T follicular helper cell (primary cell): ENCODE data around the gene TASP1.

Experiments
- DNase-seq: peaks from one replicate; pipeline ENCODE4 v3.0.0-alpha.2; 2020; ENCODE audit warnings: low read depth

TASP1 gene

GRCh38 chr20:13441388-13441787 is 197.3 kb downstream of the TASP1 start:
- no peak for DNase-seq

GRCh38 chr20:13436530-13436929 is 202.2 kb downstream of the TASP1 start:
- DNase-seq: no peak

GRCh38 chr20:13432126-13432525 is 206.6 kb downstream of the TASP1 start:
- no peak for DNase-seq

GRCh38 chr20:13430346-13431002 is 208.3 kb downstream of the TASP1 start:
- no peak for DNase-seq

- no peak for DNase-seq
Measured at GRCh38 chr20:13428684-13429083, 210.0 kb downstream of the TASP1 start.

GRCh38 chr20:13426870-13427269 is 211.9 kb downstream of the TASP1 start:
- DNase-seq: no peak

- no peak for DNase-seq
Measured at GRCh38 chr20:13425381-13426135, 213.2 kb downstream of the TASP1 start.

GRCh38 chr20:13424174-13424833 is 214.4 kb downstream of the TASP1 start:
- no peak for DNase-seq

GRCh38 chr20:13423472-13424173 is 215.1 kb downstream of the TASP1 start:
- DNase-seq: no peak

GRCh38 chr20:13422637-13423036 is 216.1 kb downstream of the TASP1 start:
- DNase-seq: no peak

- no peak for DNase-seq
Measured at GRCh38 chr20:13420625-13421024, 218.1 kb downstream of the TASP1 start.

GRCh38 chr20:13419477-13419876 is 219.3 kb downstream of the TASP1 start:
- no peak for DNase-seq

GRCh38 chr20:13418263-13419229 is 220.2 kb downstream of the TASP1 start:
- DNase-seq: no peak

GRCh38 chr20:13416531-13416930 is 222.2 kb downstream of the TASP1 start:
- DNase-seq: no peak

GRCh38 chr20:13412806-13413445 is 225.8 kb downstream of the TASP1 start:
- DNase-seq: no peak

- no peak for DNase-seq
Measured at GRCh38 chr20:13404293-13404692, 234.4 kb downstream of the TASP1 start.

- DNase-seq: no peak
Measured at GRCh38 chr20:13403453-13403852, 235.3 kb downstream of the TASP1 start.

GRCh38 chr20:13402986-13403385 is 235.7 kb downstream of the TASP1 start:
- no peak for DNase-seq

- no peak for DNase-seq
Measured at GRCh38 chr20:13402171-13402760, 236.5 kb downstream of the TASP1 start.

- no peak for DNase-seq
Measured at GRCh38 chr20:13401596-13401995, 237.1 kb downstream of the TASP1 start.
